Endometrial microvascular endothelial cells (primary cell): Measurements from ENCODE around the gene IYD. TPM values are rescaled to one million over a fixed set of nuclear protein-coding genes. Genes with fewer than 3 reads are reported as not detected.

Experiments
- in situ Hi-C: cut with HindIII; loops from 2 replicates; pipeline ENCODE4 v1.10.0; 2017; ENCODE audit warnings: low sequenced_read_pairs, low pct_unique_long_range_greater_than_20kb; ENCODE audit errors: inconsistent ontology term
- total RNA-seq: library from RNA; depleted of rRNA; stranded (reverse); fragments of >200 nt; gene quantifications from one replicate; pipeline ENCODE4 v1.2.3, GENCODE V29; 2015; ENCODE audit errors: inconsistent ontology term

The IYD gene
- total RNA-seq, 1 donor from 2014 or later: not detected

- in situ Hi-C loops: no loop called here
These were observed 23.1 kb downstream of the IYD start for GRCh38 chr6:150391890-150392289.

GRCh38 chr6:150392452-150393220 lies 23.8 kb downstream of the IYD start:
- in situ Hi-C loops: no loop called here

GRCh38 chr6:150394053-150394898 lies 25.5 kb downstream of the IYD start:
- in situ Hi-C loops: no loop called here

GRCh38 chr6:150394899-150395295 lies 26.1 kb downstream of the IYD start:
- in situ Hi-C loops: no loop called here

GRCh38 chr6:150395388-150396009 lies 26.7 kb downstream of the IYD start:
- in situ Hi-C loops: no loop called here

GRCh38 chr6:150403458-150404246 lies 34.8 kb downstream of the IYD start:
- in situ Hi-C loops: no loop called here

- in situ Hi-C loops: no loop called here
These were observed 38.1 kb downstream of the IYD start for GRCh38 chr6:150406948-150407347.

GRCh38 chr6:150408842-150409241 lies 40.0 kb downstream of the IYD start:
- in situ Hi-C loops: no loop called here

GRCh38 chr6:150409576-150410066 lies 40.8 kb downstream of the IYD start:
- in situ Hi-C loops: no loop called here

- in situ Hi-C loops: no loop called here
These were observed 41.6 kb downstream of the IYD start for GRCh38 chr6:150410399-150410798.

- in situ Hi-C loops: no loop called here
These were observed 42.1 kb downstream of the IYD start for GRCh38 chr6:150410906-150411305.

GRCh38 chr6:150412221-150412620 lies 43.4 kb downstream of the IYD start:
- in situ Hi-C loops: no loop called here

- in situ Hi-C loops: no loop called here
These were observed 44.4 kb downstream of the IYD start for GRCh38 chr6:150413198-150413597.

GRCh38 chr6:150413781-150414281 lies 45.0 kb downstream of the IYD start:
- in situ Hi-C loops: no loop called here

- in situ Hi-C loops: no loop called here
These were observed 47.3 kb downstream of the IYD start for GRCh38 chr6:150416128-150416527.

- in situ Hi-C loops: no loop called here
These were observed 48.4 kb downstream of the IYD start for GRCh38 chr6:150417250-150417649.

- in situ Hi-C loops: no loop called here
These were observed 49.4 kb downstream of the IYD start for GRCh38 chr6:150417899-150418826.
